ENCODE data around the gene MRGPRG. TPM values are rescaled to one million over a fixed set of nuclear protein-coding genes. Genes with fewer than 3 reads are reported as not detected.

MRGPRG gene
- total and polyA plus RNA-seq, 7 donors = not detected

DNA sequence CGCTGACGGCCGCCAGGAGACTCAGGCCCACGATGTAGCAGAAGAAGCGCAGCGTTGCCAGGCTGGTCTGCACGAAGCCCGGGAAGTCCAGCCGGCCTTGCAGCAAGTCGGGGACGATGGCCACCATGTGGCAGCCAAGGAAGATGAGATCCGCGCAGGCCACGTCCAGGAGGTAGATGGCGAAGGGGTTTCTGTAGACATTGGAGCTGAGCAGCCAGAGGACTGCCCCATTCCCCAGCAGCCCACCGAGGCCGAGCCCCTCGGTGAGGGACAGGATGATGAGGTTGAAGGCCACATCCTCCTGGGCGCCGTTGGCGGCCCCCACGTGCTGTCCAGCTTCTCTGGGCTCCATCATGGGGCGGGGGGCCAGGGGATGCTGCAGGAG lies 9.8 kb upstream of the MRGPRG start:
- TF ChIP-seq EP300 (IDR thresholded peaks at IDR 0.05) = no peak
- TF ChIP-seq, protein P1, sequence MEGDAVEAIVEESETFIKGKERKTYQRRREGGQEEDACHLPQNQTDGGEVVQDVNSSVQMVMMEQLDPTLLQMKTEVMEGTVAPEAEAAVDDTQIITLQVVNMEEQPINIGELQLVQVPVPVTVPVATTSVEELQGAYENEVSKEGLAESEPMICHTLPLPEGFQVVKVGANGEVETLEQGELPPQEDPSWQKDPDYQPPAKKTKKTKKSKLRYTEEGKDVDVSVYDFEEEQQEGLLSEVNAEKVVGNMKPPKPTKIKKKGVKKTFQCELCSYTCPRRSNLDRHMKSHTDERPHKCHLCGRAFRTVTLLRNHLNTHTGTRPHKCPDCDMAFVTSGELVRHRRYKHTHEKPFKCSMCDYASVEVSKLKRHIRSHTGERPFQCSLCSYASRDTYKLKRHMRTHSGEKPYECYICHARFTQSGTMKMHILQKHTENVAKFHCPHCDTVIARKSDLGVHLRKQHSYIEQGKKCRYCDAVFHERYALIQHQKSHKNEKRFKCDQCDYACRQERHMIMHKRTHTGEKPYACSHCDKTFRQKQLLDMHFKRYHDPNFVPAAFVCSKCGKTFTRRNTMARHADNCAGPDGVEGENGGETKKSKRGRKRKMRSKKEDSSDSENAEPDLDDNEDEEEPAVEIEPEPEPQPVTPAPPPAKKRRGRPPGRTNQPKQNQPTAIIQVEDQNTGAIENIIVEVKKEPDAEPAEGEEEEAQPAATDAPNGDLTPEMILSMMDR (IDR thresholded peaks at IDR 0.05) = no peak
- TF ChIP-seq POLR2A (IDR thresholded peaks at IDR 0.05) = no peak
- TF ChIP-seq POLR2AphosphoS5 (IDR thresholded peaks at IDR 0.05) = no peak
- intact Hi-C loops (cut with DNase I) = no loop called here
- Histone ChIP-seq H3K4me3 (no peak overlapping the region), H3K36me3 (no peaks in the 10 kb centered on the region), H3K27ac (no peak overlapping the region), H3K9me3 (no peaks in the 10 kb centered on the region), H3K4me1 (peaks cover 0 to 10% (median 0%) of the 10 kb centered on the region in 4 donors), H3K27me3 (peaks cover 0 to 23% (median 1%) of the 10 kb centered on the region in 3 donors)
- 86 to 87% methylated on average over 23 of the region's 23 CpGs for WGBS, 2 donors
- no peak for DNase-seq

DNA sequence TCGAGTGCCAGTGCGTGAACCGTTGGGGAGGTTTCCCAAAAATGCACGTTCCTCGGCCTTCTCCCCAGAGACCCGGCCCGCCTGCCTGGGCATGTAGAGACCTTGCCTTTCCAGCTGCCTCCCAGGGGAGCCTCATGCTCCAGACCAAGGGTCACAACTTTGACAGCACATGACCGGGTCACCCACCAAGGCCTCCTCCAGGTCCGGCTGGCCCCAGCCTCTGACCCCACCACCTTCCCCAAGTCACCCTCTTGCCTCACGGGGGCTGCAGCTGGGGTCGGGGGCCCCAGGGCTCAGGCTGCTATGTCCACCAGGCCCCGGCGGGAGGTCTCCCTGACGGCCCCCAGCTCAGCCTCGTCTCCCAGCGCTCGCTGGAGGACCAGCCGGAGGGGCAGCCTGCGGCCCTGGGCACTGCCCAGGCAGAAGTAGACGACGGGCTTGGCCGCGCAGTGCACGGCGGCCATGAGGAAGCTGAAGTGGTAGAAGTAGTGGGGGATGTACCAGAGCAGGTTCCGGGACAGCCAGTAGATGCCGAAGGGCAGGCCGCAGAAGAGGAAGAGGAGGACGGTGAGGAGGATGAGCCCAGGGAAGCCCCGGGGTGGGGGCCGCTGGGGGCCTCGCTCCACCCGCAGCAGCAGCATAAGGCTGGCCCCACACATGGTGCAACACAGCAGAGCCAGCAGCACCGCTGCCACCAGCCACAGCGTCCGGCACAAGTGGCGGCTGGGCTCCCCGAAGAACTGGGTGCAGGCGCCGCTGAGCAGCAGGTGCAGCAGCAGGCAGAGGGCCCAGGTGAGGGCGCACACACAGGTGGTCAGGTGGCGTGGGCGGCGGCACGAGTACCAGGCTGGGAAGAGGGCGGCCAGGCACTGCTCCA lies 9.2 kb upstream of the MRGPRG start:
- Histone ChIP-seq H3K36me3 (no peaks in the 10 kb centered on the region), H3K27me3 (peaks cover 0 to 29% (median 6%) of the 10 kb centered on the region in 3 donors), H3K9me3 (no peaks in the 10 kb centered on the region), H3K27ac (no peak overlapping the region), H3K4me1 (peaks cover 0 to 10% (median 0%) of the 10 kb centered on the region in 4 donors), H3K4me3 (no peak overlapping the region)
- intact Hi-C loops (cut with DNase I) = no loop called here
- no peak for TF ChIP-seq POLR2A (IDR thresholded peaks at IDR 0.05)
- TF ChIP-seq POLR2AphosphoS5 (IDR thresholded peaks at IDR 0.05) = no peak
- TF ChIP-seq, protein P1 (IDR thresholded peaks at IDR 0.05) = no peak
- TF ChIP-seq EP300 (IDR thresholded peaks at IDR 0.05) = no peak
- DNase-seq = no peak
- 86% methylated on average over 46 of the region's 46 CpGs for WGBS, 2 donors

DNA sequence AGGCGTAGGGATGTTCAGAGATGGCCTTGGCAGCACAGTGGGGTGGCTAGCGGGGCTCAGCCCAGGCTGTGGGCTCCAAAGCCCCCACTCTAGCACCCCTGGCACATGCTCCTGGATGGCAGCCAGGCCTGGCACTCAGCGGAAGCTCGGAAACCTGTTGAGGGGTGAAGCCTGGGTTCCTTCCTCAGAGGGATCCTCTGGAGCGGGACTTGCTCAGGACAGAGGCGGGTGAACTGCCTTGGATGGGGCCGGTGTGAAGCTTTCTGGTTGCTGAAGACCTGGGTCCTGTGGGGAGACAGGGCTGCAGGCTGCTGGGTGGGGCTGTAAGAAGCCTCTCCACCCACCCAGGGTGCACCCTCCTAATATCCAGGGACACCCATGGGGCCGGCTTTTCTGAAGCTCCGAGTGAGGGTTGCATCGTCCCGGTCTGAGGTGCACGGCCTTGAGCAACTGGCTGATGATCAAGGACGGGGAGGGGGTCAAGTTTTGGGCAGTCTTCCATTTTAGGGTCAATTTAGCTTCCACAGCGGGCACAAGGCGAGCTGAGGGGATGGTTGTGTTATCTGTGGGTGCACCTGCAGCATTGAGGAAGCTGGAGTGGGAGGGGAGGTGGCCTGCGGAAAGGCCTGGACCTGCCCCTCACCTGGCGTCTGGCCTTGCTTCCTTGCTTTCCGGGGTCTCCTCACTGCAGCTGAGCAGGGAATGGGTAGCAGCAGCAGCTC lies 8.4 kb upstream of the MRGPRG start:
- Histone ChIP-seq H3K4me1 (peaks cover 0 to 6% (median 0%) of the 10 kb centered on the region in 4 donors), H3K27me3 (peaks cover 0 to 37% (median 13%) of the 10 kb centered on the region in 3 donors), H3K4me3 (no peak overlapping the region), H3K9me3 (no peaks in the 10 kb centered on the region), H3K27ac (no peak overlapping the region), H3K36me3 (no peaks in the 10 kb centered on the region)
- DNase-seq = peak; percentile 56
- TF ChIP-seq EP300 (IDR thresholded peaks at IDR 0.05) (no peak), POLR2AphosphoS5 (IDR thresholded peaks at IDR 0.05) (no peak), POLR2A (IDR thresholded peaks at IDR 0.05) (no peak)
- intact Hi-C loops (cut with DNase I) = no loop called here
- WGBS, 2 donors = 86 to 91% methylated on average over 18 of the region's 18 CpGs

DNA sequence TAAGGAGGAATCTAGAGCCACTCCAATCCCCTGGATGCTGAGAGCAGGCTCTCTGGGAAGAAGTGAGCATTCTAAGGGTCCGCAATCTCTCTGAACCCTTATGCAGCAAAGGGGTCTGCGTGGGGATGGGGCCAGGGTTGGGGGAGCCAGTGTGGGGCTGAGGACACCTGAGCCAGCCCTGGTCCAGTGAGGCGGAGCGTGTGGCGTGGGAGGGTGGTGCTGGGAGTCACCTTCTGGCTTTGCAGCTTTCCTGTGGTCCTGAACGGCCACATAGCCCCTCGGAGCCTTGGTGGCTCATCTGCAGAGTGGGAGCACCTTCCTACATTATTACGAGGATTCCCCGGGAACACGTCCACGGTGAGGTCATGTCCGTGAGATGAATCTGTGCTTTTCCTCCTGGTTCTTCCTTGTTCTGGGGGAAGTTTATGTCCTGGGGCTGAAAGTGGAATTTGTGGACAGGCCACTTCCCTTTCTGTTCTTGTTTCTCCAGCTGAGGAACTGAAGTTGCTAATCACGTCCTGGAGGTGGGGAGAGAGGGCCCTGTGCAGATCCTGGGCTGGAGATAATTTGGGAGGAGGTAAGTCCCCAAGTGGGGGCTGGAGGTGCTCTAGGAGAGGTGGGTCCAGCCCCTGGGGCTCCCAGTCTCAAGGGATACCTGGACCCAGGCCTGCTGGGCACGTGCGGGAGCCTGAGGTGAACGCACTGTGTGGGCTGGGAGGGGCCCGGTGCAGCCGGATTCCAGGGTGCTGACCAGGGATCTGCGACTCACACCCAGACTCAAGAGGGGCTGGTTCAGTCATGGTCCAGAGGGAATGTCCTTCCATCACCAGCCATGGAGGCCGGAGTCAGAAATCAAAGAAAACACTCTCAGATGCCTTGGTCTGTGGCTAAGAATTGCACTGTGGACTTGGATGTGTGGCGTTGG lies 7.5 kb upstream of the MRGPRG start:
- TF ChIP-seq POLR2AphosphoS5 (IDR thresholded peaks at IDR 0.05) (no peak), EP300 (IDR thresholded peaks at IDR 0.05) (no peak), POLR2A (IDR thresholded peaks at IDR 0.05) (no peak)
- WGBS, 2 donors = 77 to 81% methylated on average over 20 to 21 of the region's 21 CpGs
- intact Hi-C loops (cut with DNase I) = no loop called here
- no peak for DNase-seq
- no peak overlapping the region for H3K4me3 ChIP-seq
- peaks cover 0 to 44% (median 13%) of the 10 kb centered on the region in 3 donors for H3K27me3 ChIP-seq
- no peaks in the 10 kb centered on the region for H3K36me3 ChIP-seq
- H3K27ac ChIP-seq = no peak overlapping the region
- no peaks in the 10 kb centered on the region for H3K9me3 ChIP-seq
- no peaks in the 10 kb centered on the region for H3K4me1 ChIP-seq

DNA sequence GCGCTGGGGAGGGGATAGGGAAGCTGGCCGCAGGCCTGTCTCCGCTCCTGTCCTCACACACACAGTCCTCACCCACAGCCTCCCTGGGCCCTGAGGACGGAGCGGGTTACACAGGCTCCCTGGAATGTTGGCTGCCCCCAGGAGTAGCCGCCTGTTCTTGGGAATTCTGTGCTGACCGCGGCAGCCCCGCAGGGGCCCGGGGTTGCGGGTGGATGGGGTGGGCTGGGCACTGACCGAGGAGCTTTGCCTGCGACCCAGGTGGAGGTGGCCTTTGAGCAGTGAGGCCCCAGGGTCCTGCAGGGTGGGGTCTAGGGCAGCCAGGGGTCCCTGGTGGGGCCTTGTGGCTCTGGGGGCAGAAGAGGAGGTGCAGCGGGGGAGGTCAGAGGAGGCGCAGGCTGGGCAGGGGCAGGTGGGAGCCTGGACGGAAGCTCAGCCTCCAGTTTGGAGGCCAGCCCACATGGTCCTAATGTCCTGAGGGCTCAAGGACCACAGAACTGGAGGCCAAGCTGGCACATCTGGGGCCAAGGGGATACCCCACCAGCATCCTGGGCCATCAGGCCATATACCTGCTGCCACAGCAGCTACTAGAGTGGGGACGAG lies 6.6 kb upstream of the MRGPRG start:
- DNase-seq = peak; percentile 58
- TF ChIP-seq, protein P1 (IDR thresholded peaks at IDR 0.05) = no peak
- no peak for TF ChIP-seq POLR2A (IDR thresholded peaks at IDR 0.05)
- TF ChIP-seq EP300 (IDR thresholded peaks at IDR 0.05) = no peak
- no peak for TF ChIP-seq POLR2AphosphoS5 (IDR thresholded peaks at IDR 0.05)
- Histone ChIP-seq H3K36me3 (no peaks in the 10 kb centered on the region), H3K9me3 (no peaks in the 10 kb centered on the region), H3K27me3 (peaks cover 0 to 50% (median 13%) of the 10 kb centered on the region in 3 donors), H3K4me3 (no peak overlapping the region), H3K27ac (no peak overlapping the region), H3K4me1 (no peaks in the 10 kb centered on the region)
- intact Hi-C loops (cut with DNase I) = no loop called here
- WGBS, 2 donors = 84 to 85% methylated on average over 17 of the region's 17 CpGs
